Panc1 (cell line): ENCODE measurements around the gene SAMD11. TPM values are rescaled to one million over a fixed set of nuclear protein-coding genes. Genes with fewer than 3 reads are reported as not detected.

Source experiments
- ATAC-seq: fragments of 200-7000 bp; cut with Tn5 transposase; 2 replicates; pipeline ENCODE4 v1.9.1; 2020; ENCODE audit warnings: mild to moderate bottlenecking, moderate library complexity
- BruUV-seq: library from RNA; stranded (reverse); fragments of 400-500 nt; replicated peaks from 2 replicates; lab custom pipeline; 2021; lab: Mats Ljungman, UMichigan
- CTCF ChIA-PET: fragments of 300-600 bp; sonication (Branson Sonifier 250); formaldehyde crosslinking; loops from one replicate; lab custom pipeline; 2022; ENCODE audit warnings: antibody characterized with exemption; lab: Charles Lee
- POLR2A ChIA-PET: fragments of 300-600 bp; sonication (Branson Sonifier 250); formaldehyde crosslinking; loops from one replicate; lab custom pipeline; 2022; ENCODE audit warnings: antibody characterized with exemption; lab: Charles Lee
- DNase-seq: peaks from one replicate; pipeline ENCODE4 v3.0.0-alpha.2; 2010; ENCODE audit warnings: low read depth, low spot score
- H3K27ac ChIP-seq: 2 replicates; pipeline ENCODE4 v1.5.1; 2011; ENCODE audit warnings: mild to moderate bottlenecking, low read length, inconsistent platforms
- H3K27me3 ChIP-seq: fragments of 200-500 bp; sonication (Bioruptor generic); 2 replicates; pipeline ENCODE4 v1.6.0; 2014; ENCODE audit warnings: low read length, inconsistent platforms; ENCODE audit not compliant: control insufficient read depth, insufficient read depth
- H3K36me3 ChIP-seq: fragments of 200-500 bp; sonication (Bioruptor generic); 2 replicates; pipeline ENCODE4 v1.5.1; 2014; ENCODE audit warnings: inconsistent platforms, mild to moderate bottlenecking, low read length, moderate library complexity; ENCODE audit not compliant: control insufficient read depth, insufficient read depth
- H3K4me1 ChIP-seq: 2 replicates; pipeline ENCODE4 v1.5.1; 2011; ENCODE audit warnings: inconsistent platforms, mild to moderate bottlenecking, low read length, moderate library complexity; ENCODE audit not compliant: control insufficient read depth, insufficient read depth
- H3K4me3 ChIP-seq, 2 experiments: 2 replicates each; pipeline ENCODE4 v1.5.1; 2011 to 2012; ENCODE audit warnings: low read depth in 2 of 2, low read length in 2 of 2, mild to moderate bottlenecking in 2 of 2, inconsistent platforms in 1 of 2, moderate library complexity in 1 of 2
- H3K9me3 ChIP-seq: fragments of 200-500 bp; sonication (Bioruptor generic); 2 replicates; pipeline ENCODE4 v1.5.1; 2014; ENCODE audit warnings: low read depth, mild to moderate bottlenecking, inconsistent platforms, low read length, moderate library complexity; ENCODE audit not compliant: control insufficient read depth, insufficient read depth
- POLR2AphosphoS5 ChIP-seq: IDR thresholded peaks from 2 replicates; pipeline ENCODE4 v1.6.1; 2012; ENCODE audit warnings: mild to moderate bottlenecking, low read depth, low read length, moderate library complexity
- SIN3A ChIP-seq: IDR thresholded peaks from 2 replicates; pipeline ENCODE4 v1.6.1; 2012; ENCODE audit warnings: low read depth, mild to moderate bottlenecking, low read length, moderate library complexity, borderline replicate concordance; ENCODE audit not compliant: insufficient read depth
- TCF7L2 ChIP-seq: IDR thresholded peaks from 2 replicates; pipeline ENCODE4 v1.6.1; 2011; ENCODE audit warnings: mild to moderate bottlenecking, low read depth, low read length, inconsistent platforms
- in situ Hi-C: cut with HindIII; loops from 2 replicates; pipeline ENCODE4 v1.10.0; 2016; ENCODE audit warnings: low sequenced_read_pairs, low pct_unique_long_range_greater_than_20kb
- intact Hi-C: fragments of 100-400 bp; cut with micrococcal nuclease; formaldehyde crosslinking; loops from one replicate; pipeline ENCODE4 v1.10.0; 2022; ENCODE audit not compliant: unreplicated experiment
- total RNA-seq: library from RNA; stranded (reverse); gene quantifications from one replicate; pipeline ENCODE4 v1.2.1, GENCODE V29; 2021; ENCODE audit not compliant: unreplicated experiment
- TF ChIP-seq, protein P1 (sequence below): fragments of 450-650 bp; IDR thresholded peaks from 2 replicates; pipeline ENCODE4 v1.5.1; 2017; ENCODE audit warnings: mild to moderate bottlenecking
- TF ChIP-seq, protein P2 (sequence below), 2 experiments: IDR thresholded peaks; 2 replicates each; pipeline ENCODE4 v1.6.1; 2011 to 2012; ENCODE audit warnings: low read depth in 2 of 2, control low read depth in 1 of 2, low read length in 1 of 2, mild to moderate bottlenecking in 1 of 2, moderate library complexity in 1 of 2; ENCODE audit not compliant: insufficient read depth in 1 of 2

Gene SAMD11
- total RNA-seq, 1 experiment from 2014 or later: 51.8 TPM

DNA sequence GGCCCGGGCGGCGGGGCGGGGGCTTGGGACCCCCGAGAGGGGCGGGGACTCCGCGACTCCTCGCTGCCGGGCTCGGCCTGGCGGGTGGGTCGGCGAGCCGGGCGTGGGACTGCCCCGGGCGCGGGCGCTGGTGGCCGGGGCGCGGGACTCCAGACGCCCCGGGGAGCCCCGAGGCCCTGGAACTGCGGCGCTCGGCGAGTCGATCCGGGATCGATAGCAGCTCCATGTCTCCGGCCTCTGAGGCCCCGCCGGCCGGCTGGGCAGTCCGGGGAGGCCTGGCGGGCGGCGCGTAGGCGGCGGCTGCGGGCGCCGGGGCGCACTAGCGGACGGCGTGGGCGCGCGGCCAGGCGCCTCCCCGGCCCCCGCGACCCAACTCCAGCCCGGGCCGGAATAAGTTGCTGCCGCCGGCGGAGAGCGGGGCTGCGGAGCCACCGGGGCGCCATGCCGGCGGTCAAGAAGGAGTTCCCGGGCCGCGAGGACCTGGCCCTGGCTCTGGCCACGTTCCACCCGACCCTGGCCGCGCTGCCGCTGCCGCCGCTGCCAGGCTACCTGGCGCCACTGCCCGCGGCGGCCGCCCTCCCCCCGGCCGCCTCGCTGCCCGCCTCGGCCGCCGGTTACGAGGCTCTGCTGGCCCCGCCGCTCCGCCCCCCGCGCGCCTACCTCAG lies 400 bp downstream of the SAMD11 start:
- H3K4me1 ChIP-seq: peaks cover 55% of the 10 kb centered on the region
- H3K27ac ChIP-seq: no peak overlapping the region
- POLR2A ChIA-PET: no interaction called here
- H3K4me3 ChIP-seq: peak overlapping the region; percentile 57
- DNase-seq (no peak), ATAC-seq (peak; percentile 3)
- CTCF ChIA-PET: no interaction called here
- TF ChIP-seq, protein P1, sequence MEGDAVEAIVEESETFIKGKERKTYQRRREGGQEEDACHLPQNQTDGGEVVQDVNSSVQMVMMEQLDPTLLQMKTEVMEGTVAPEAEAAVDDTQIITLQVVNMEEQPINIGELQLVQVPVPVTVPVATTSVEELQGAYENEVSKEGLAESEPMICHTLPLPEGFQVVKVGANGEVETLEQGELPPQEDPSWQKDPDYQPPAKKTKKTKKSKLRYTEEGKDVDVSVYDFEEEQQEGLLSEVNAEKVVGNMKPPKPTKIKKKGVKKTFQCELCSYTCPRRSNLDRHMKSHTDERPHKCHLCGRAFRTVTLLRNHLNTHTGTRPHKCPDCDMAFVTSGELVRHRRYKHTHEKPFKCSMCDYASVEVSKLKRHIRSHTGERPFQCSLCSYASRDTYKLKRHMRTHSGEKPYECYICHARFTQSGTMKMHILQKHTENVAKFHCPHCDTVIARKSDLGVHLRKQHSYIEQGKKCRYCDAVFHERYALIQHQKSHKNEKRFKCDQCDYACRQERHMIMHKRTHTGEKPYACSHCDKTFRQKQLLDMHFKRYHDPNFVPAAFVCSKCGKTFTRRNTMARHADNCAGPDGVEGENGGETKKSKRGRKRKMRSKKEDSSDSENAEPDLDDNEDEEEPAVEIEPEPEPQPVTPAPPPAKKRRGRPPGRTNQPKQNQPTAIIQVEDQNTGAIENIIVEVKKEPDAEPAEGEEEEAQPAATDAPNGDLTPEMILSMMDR: no peak
- TF ChIP-seq POLR2AphosphoS5: no peak
- TF ChIP-seq, protein P2, sequence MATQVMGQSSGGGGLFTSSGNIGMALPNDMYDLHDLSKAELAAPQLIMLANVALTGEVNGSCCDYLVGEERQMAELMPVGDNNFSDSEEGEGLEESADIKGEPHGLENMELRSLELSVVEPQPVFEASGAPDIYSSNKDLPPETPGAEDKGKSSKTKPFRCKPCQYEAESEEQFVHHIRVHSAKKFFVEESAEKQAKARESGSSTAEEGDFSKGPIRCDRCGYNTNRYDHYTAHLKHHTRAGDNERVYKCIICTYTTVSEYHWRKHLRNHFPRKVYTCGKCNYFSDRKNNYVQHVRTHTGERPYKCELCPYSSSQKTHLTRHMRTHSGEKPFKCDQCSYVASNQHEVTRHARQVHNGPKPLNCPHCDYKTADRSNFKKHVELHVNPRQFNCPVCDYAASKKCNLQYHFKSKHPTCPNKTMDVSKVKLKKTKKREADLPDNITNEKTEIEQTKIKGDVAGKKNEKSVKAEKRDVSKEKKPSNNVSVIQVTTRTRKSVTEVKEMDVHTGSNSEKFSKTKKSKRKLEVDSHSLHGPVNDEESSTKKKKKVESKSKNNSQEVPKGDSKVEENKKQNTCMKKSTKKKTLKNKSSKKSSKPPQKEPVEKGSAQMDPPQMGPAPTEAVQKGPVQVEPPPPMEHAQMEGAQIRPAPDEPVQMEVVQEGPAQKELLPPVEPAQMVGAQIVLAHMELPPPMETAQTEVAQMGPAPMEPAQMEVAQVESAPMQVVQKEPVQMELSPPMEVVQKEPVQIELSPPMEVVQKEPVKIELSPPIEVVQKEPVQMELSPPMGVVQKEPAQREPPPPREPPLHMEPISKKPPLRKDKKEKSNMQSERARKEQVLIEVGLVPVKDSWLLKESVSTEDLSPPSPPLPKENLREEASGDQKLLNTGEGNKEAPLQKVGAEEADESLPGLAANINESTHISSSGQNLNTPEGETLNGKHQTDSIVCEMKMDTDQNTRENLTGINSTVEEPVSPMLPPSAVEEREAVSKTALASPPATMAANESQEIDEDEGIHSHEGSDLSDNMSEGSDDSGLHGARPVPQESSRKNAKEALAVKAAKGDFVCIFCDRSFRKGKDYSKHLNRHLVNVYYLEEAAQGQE (IDR thresholded peaks at IDR 0.05; ENCODE audit: insufficient read depth in 1 of 2, low read depth in 2 of 2, low read length in 1 of 2): no peak
- no peak for TF ChIP-seq SIN3A
- TF ChIP-seq TCF7L2: no peak
- H3K27me3 ChIP-seq: no peaks in the 10 kb centered on the region
- intact Hi-C loops: no loop called here
- BruUV-seq: no TSS peak
- H3K9me3 ChIP-seq: no peaks in the 10 kb centered on the region
- H3K36me3 ChIP-seq: no peaks in the 10 kb centered on the region
- in situ Hi-C loops: no loop called here

DNA sequence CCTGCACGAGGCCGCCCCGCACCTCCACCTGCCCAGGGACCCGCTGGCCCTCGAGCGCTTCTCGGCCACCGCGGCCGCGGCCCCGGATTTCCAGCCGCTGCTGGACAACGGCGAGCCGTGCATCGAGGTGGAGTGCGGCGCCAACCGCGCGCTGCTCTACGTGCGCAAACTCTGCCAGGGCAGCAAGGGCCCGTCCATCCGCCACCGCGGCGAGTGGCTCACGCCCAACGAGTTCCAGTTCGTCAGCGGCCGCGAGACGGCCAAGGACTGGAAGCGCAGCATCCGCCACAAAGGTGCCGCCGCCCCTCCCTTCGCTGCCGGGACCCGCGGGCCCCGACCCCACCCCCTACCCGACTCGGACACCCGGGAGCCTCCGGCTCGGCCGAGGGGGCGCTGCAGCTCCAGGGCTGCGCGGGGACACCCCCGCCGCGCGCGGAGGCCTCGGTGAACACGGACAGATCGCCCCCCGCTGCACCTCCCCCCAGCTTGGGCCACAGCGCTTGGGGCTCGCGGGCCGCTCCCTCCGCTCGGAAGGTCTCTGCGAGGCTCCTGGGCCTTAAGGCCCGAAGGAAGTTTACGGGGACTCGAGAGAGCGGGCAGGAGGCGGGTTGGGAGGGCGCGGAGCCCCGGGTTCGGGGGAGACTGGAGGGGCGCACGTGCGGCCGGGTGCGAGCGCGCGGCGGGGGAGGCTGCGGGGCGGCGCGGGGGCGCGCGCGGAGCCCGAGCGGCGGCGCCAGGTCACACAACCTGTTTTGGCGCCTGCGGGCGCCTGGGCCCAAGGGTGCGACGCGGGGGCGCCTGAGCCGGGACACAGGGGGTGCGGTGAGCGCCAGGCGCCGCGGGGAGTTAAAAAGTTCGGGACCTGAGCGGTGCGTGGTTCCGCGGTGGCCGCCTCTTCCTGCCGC lies 1.2 kb downstream of the SAMD11 start:
- H3K9me3 ChIP-seq: no peaks in the 10 kb centered on the region
- no peak for DNase-seq
- TF ChIP-seq POLR2AphosphoS5 (0 out of 2 replicates have a peak, but pooled peaks have one; percentile 4), SIN3A (0 out of 2 replicates have a peak, but pooled peaks have one; percentile 23), TCF7L2 (no peak)
- TF ChIP-seq, protein P1: peak; percentile 51
- no TSS peak for BruUV-seq
- ATAC-seq: peak; percentile 18
- peaks cover 52% of the 10 kb centered on the region for H3K4me1 ChIP-seq
- ChIA-PET CTCF (no interaction called here), POLR2A (no interaction called here)
- in situ Hi-C loops (no loop called here), intact Hi-C loops (no loop called here)
- H3K27me3 ChIP-seq: no peaks in the 10 kb centered on the region
- H3K4me3 ChIP-seq: peak overlapping the region; percentile 57
- H3K36me3 ChIP-seq: no peaks in the 10 kb centered on the region
- peak overlapping the region; percentile 72 for H3K27ac ChIP-seq
